SIG-M5 (cell line): ENCODE data around the gene TMEM72.

ENCODE experiments used
- DNase-seq: peaks from one replicate; lab custom pipeline; 2025; lab: John Stamatoyannopoulos, UW

The TMEM72 gene

GRCh38 chr10:44934416-44935200 lies 23.5 kb downstream of the TMEM72 start:
- DNase-seq = no peak

- no peak for DNase-seq
Observed at GRCh38 chr10:44935201-44935965, 24.2 kb downstream of the TMEM72 start.

- no peak for DNase-seq
Observed at GRCh38 chr10:44935966-44936295, 24.8 kb downstream of the TMEM72 start.

GRCh38 chr10:44936314-44936975 lies 25.3 kb downstream of the TMEM72 start:
- DNase-seq = no peak

- DNase-seq = no peak
Observed at GRCh38 chr10:44937196-44938005, 26.3 kb downstream of the TMEM72 start.

- no peak for DNase-seq
Observed at GRCh38 chr10:44938956-44939355, 27.8 kb downstream of the TMEM72 start.

GRCh38 chr10:44939691-44940401 lies 28.7 kb downstream of the TMEM72 start:
- peak; percentile 17 for DNase-seq

GRCh38 chr10:44944354-44944753 lies 33.2 kb downstream of the TMEM72 start:
- DNase-seq = no peak

- no peak for DNase-seq
Observed at GRCh38 chr10:44946205-44946604, 35.1 kb downstream of the TMEM72 start.

- no peak for DNase-seq
Observed at GRCh38 chr10:44947371-44948152, 36.4 kb downstream of the TMEM72 start.

- no peak for DNase-seq
Observed at GRCh38 chr10:44948642-44949041, 37.5 kb downstream of the TMEM72 start.

- no peak for DNase-seq
Observed at GRCh38 chr10:44949127-44949802, 38.1 kb downstream of the TMEM72 start.

GRCh38 chr10:44949915-44950314 lies 38.8 kb downstream of the TMEM72 start:
- DNase-seq = no peak

GRCh38 chr10:44950326-44951225 lies 39.4 kb downstream of the TMEM72 start:
- no peak for DNase-seq

GRCh38 chr10:44951576-44952226 lies 40.6 kb downstream of the TMEM72 start:
- no peak for DNase-seq

GRCh38 chr10:44952779-44953231 lies 41.7 kb downstream of the TMEM72 start:
- DNase-seq = no peak

- DNase-seq = no peak
Observed at GRCh38 chr10:44954042-44954441, 42.9 kb downstream of the TMEM72 start.

GRCh38 chr10:44954962-44955361 lies 43.8 kb downstream of the TMEM72 start:
- DNase-seq = no peak
